HG02763 (cell line): ENCODE measurements around the gene ZNF217.
"Not testable (repeated sequence)": the region's sequence is repeated elsewhere in the genome, so short reads cannot be mapped to it uniquely, and the experiment has no call there.

ENCODE experiments used
- ATAC-seq: cut with Tn5 transposase; IDR thresholded peaks from one replicate; pipeline ENCODE4 v1.9.1; 2021; ENCODE audit warnings: mild to moderate bottlenecking, moderate library complexity; ENCODE audit not compliant: unreplicated experiment

ZNF217 gene

GRCh38 chr20:53534037-53534436 is 59.6 kb downstream of the ZNF217 start:
- no peak for ATAC-seq

- ATAC-seq: no peak
Measured at GRCh38 chr20:53533500-53533899, 60.1 kb downstream of the ZNF217 start.

GRCh38 chr20:53532654-53533312 is 60.9 kb downstream of the ZNF217 start:
- ATAC-seq: not testable (repeated sequence)

GRCh38 chr20:53530440-53530839 is 63.2 kb downstream of the ZNF217 start:
- no peak for ATAC-seq

- no peak for ATAC-seq
Measured at GRCh38 chr20:53529658-53530057, 64.0 kb downstream of the ZNF217 start.

GRCh38 chr20:53527196-53527595 is 66.4 kb downstream of the ZNF217 start:
- ATAC-seq: no peak

GRCh38 chr20:53524589-53525312 is 68.9 kb downstream of the ZNF217 start:
- ATAC-seq: no peak

- ATAC-seq: not testable (repeated sequence)
Measured at GRCh38 chr20:53523615-53524014, 70.0 kb downstream of the ZNF217 start.

GRCh38 chr20:53522696-53523095 is 70.9 kb downstream of the ZNF217 start:
- no peak for ATAC-seq

GRCh38 chr20:53522026-53522425 is 71.6 kb downstream of the ZNF217 start:
- no peak for ATAC-seq

- not testable (repeated sequence) for ATAC-seq
Measured at GRCh38 chr20:53521421-53521820, 72.2 kb downstream of the ZNF217 start.

- ATAC-seq: no peak
Measured at GRCh38 chr20:53517146-53517545, 76.5 kb downstream of the ZNF217 start.
